Trophoblast cell (in vitro differentiated cells and primary cell): Measurements from ENCODE around the gene OPRM1.

Experiments
- DNase-seq, 2 donors: peaks; one replicate each; pipeline ENCODE4 v3.0.0-alpha.2; 2016
- H2AFZ ChIP-seq: 2 replicates; pipeline ENCODE4 v1.6.1; 2013; ENCODE audit warnings: low read length, moderate library complexity, mild to moderate bottlenecking; ENCODE audit not compliant: insufficient read depth, poor library complexity
- H2AK5ac ChIP-seq: 2 replicates; pipeline ENCODE4 v1.6.1; 2013; ENCODE audit warnings: mild to moderate bottlenecking, low read length
- H2BK120ac ChIP-seq: 2 replicates; pipeline ENCODE4 v1.6.1; 2013; ENCODE audit warnings: low read length, mild to moderate bottlenecking, moderate library complexity; ENCODE audit not compliant: insufficient read depth, poor library complexity
- H2BK12ac ChIP-seq: 2 replicates; pipeline ENCODE4 v1.6.1; 2013; ENCODE audit warnings: mild to moderate bottlenecking, low read length, moderate library complexity
- H2BK5ac ChIP-seq: 2 replicates; pipeline ENCODE4 v1.6.1; 2013; ENCODE audit warnings: low read length, low read depth, moderate library complexity, mild to moderate bottlenecking; ENCODE audit not compliant: poor library complexity
- H3K14ac ChIP-seq: 2 replicates; pipeline ENCODE4 v1.6.1; 2013; ENCODE audit warnings: mild to moderate bottlenecking, low read length
- H3K18ac ChIP-seq: 2 replicates; pipeline ENCODE4 v1.6.1; 2013; ENCODE audit warnings: mild to moderate bottlenecking, low read length
- H3K23ac ChIP-seq: 2 replicates; pipeline ENCODE4 v1.6.1; 2013; ENCODE audit warnings: low read length
- H3K27ac ChIP-seq: 2 replicates; pipeline ENCODE4 v1.5.1; 2013; ENCODE audit warnings: low read depth, mild to moderate bottlenecking, inconsistent platforms, low read length, moderate library complexity
- H3K27me3 ChIP-seq: 2 replicates; pipeline ENCODE4 v1.6.1; 2013; ENCODE audit warnings: inconsistent platforms, mild to moderate bottlenecking, low read length, moderate library complexity; ENCODE audit not compliant: insufficient read depth
- H3K36me3 ChIP-seq, 2 experiments: 1 replicate in 1 of 2; 2 replicates in 1 of 2; pipeline ENCODE4 v1.6.1; 2013; ENCODE audit warnings: low read length in 2 of 2, mild to moderate bottlenecking in 2 of 2, moderate library complexity in 1 of 2; ENCODE audit not compliant: insufficient read depth in 2 of 2, control insufficient read depth in 1 of 2
- H3K4ac ChIP-seq: 2 replicates; pipeline ENCODE4 v1.6.1; 2013; ENCODE audit warnings: low read depth, mild to moderate bottlenecking, low read length, moderate library complexity
- H3K4me1 ChIP-seq, 2 experiments: 1 replicate in 1 of 2; 2 replicates in 1 of 2; pipeline ENCODE4 v1.6.1; 2013; ENCODE audit warnings: low read length in 2 of 2, mild to moderate bottlenecking in 2 of 2, moderate library complexity in 1 of 2; ENCODE audit not compliant: insufficient read depth in 2 of 2, control insufficient read depth in 1 of 2
- H3K4me2 ChIP-seq: 2 replicates; pipeline ENCODE4 v1.6.1; 2013; ENCODE audit warnings: inconsistent platforms, mild to moderate bottlenecking, low read length, moderate library complexity
- H3K4me3 ChIP-seq: 2 replicates; pipeline ENCODE4 v1.5.1; 2013; ENCODE audit warnings: mild to moderate bottlenecking, low read depth, low read length, inconsistent platforms
- H3K79me1 ChIP-seq: one replicate; pipeline ENCODE4 v1.6.1; 2013; ENCODE audit warnings: low read length
- H3K79me2 ChIP-seq: 2 replicates; pipeline ENCODE4 v1.6.1; 2013; ENCODE audit warnings: low read length, mild to moderate bottlenecking; ENCODE audit not compliant: control insufficient read depth, insufficient read depth, poor library complexity
- H3K9ac ChIP-seq: 2 replicates; pipeline ENCODE4 v1.6.1; 2013; ENCODE audit warnings: mild to moderate bottlenecking, low read length
- H3K9me3 ChIP-seq: 2 replicates; pipeline ENCODE4 v1.6.1; 2013; ENCODE audit warnings: low read depth, mild to moderate bottlenecking, control low read depth, inconsistent platforms, low read length; ENCODE audit not compliant: insufficient read depth
- H4K12ac ChIP-seq: 2 replicates; pipeline ENCODE4 v1.6.1; 2013; ENCODE audit warnings: low read depth, mild to moderate bottlenecking, low read length, moderate library complexity
- H4K8ac ChIP-seq: 2 replicates; pipeline ENCODE4 v1.6.1; 2013; ENCODE audit warnings: low read depth, mild to moderate bottlenecking, low read length, moderate library complexity
- H4K91ac ChIP-seq: one replicate; pipeline ENCODE4 v1.6.1; 2013; ENCODE audit warnings: low read depth, mild to moderate bottlenecking, low read length, moderate library complexity
- WGBS: extraction: QIAGEN DNeasy Blood & Tissue Kit; methylation state at CpG from one replicate; pipeline ENCODE4 v1.1.7; 2013; ENCODE audit warnings: missing lambda C conversion rate; ENCODE audit not compliant: insufficient read length, insufficient coverage; ENCODE audit errors: extremely low coverage; 5-methylcytosine and 5-hydroxymethylcytosine counted together

Gene OPRM1

DNA sequence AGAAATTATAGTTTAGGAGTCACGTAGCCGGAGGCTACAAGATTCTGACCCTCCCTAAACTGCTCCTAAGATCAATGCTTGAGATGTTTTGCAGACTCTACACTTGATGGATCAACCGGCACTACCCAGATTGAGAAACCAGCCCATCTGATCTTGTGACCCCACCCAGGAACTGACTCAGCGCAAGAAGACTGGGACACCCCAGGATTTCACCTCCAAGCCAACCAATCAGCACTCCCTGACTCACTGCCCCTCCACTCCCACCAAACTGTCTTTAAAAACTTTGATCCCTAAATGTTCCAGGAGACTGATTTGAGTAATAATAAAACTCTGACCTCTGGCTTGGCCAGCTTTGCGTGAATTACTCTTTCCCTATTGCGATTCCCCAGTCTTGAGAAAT lies 99.8 kb downstream of the OPRM1 start:
- DNase-seq, result peak in 1 of 2 donors; percentile 7
- no peaks in the 10 kb centered on the region for H3K9me3 ChIP-seq
- no peak overlapping the region for H2AFZ ChIP-seq
- no peak overlapping the region for H3K14ac ChIP-seq
- no peak overlapping the region for H3K18ac ChIP-seq
- H2BK12ac ChIP-seq, result no peak overlapping the region
- no peak overlapping the region for H4K91ac ChIP-seq
- WGBS, result no CpG with 5 or more reads among the region's 6 CpGs
- no peak overlapping the region for H3K27ac ChIP-seq
- H3K79me2 ChIP-seq, result no peaks in the 10 kb centered on the region
- no peak overlapping the region for H2AK5ac ChIP-seq
- H2BK120ac ChIP-seq, result no peak overlapping the region
- no peaks in the 10 kb centered on the region for H3K36me3 ChIP-seq
- no peak overlapping the region for H3K4ac ChIP-seq
- H3K9ac ChIP-seq, result no peak overlapping the region
- H2BK5ac ChIP-seq, result no peak overlapping the region
- H3K4me3 ChIP-seq, result no peak overlapping the region
- no peak overlapping the region for H4K8ac ChIP-seq
- H3K23ac ChIP-seq, result no peak overlapping the region
- no peaks in the 10 kb centered on the region for H3K4me1 ChIP-seq
- H3K79me1 ChIP-seq, result no peaks in the 10 kb centered on the region
- H3K27me3 ChIP-seq, result no peaks in the 10 kb centered on the region
- no peak overlapping the region for H3K4me2 ChIP-seq
- no peak overlapping the region for H4K12ac ChIP-seq

DNA sequence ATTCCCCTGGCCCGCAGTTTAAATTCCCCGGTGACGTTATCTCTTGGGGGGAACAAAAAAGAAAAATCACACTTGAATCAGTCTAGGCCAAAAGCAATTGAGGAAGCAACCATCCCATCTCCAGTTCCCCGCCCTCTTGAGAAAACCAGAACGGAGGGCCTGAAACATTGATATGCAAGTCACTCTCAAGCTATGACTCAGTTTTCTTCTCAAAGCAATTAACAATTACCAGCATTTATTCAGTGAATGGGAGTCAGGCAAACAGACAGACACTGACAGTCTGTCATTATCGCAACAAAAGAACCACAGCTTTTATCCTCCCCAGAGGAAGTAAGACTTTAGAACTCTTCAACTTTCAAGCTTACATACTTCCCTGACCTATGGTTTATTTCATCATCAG lies 100.9 kb downstream of the OPRM1 start:
- no peak overlapping the region for H4K12ac ChIP-seq

GRCh38 chr6:154140743-154141142 lies 101.7 kb downstream of the OPRM1 start:
- WGBS, result no CpG with 5 or more reads among the region's 2 CpGs
- Histone ChIP-seq H3K9me3 (no peaks in the 10 kb centered on the region), H2BK120ac (no peak overlapping the region), H3K23ac (no peak overlapping the region), H3K4me2 (no peak overlapping the region), H3K9ac (no peak overlapping the region), H4K8ac (no peak overlapping the region), H3K79me1 (no peaks in the 10 kb centered on the region), H2AFZ (no peak overlapping the region), H3K27me3 (no peaks in the 10 kb centered on the region), H4K91ac (no peak overlapping the region), H2BK12ac (no peak overlapping the region), H3K14ac (no peak overlapping the region), H4K12ac (no peak overlapping the region), H3K4me1 (no peaks in the 10 kb centered on the region), H3K18ac (no peak overlapping the region), H2AK5ac (no peak overlapping the region), H3K79me2 (no peaks in the 10 kb centered on the region), H2BK5ac (no peak overlapping the region), H3K36me3 (no peaks in the 10 kb centered on the region), H3K4me3 (no peak overlapping the region), H3K27ac (no peak overlapping the region), H3K4ac (no peak overlapping the region)
- no peak for DNase-seq

More for the DNA sequence above, 100.9 kb downstream of the OPRM1 start:
- Histone ChIP-seq H3K4ac (no peak overlapping the region), H3K79me2 (no peaks in the 10 kb centered on the region), H2AFZ (no peak overlapping the region), H3K36me3 (no peaks in the 10 kb centered on the region), H3K9ac (no peak overlapping the region), H3K9me3 (no peaks in the 10 kb centered on the region), H4K8ac (no peak overlapping the region), H3K4me2 (no peak overlapping the region), H3K14ac (no peak overlapping the region), H3K27me3 (no peaks in the 10 kb centered on the region), H3K23ac (no peak overlapping the region), H3K18ac (no peak overlapping the region), H3K79me1 (no peaks in the 10 kb centered on the region), H3K4me1 (no peaks in the 10 kb centered on the region), H2BK12ac (no peak overlapping the region), H3K27ac (no peak overlapping the region), H2BK5ac (no peak overlapping the region), H2BK120ac (no peak overlapping the region), H3K4me3 (no peak overlapping the region), H2AK5ac (no peak overlapping the region), H4K91ac (no peak overlapping the region)
- WGBS, result no CpG with 5 or more reads among the region's 6 CpGs
- DNase-seq, result no peak

DNA sequence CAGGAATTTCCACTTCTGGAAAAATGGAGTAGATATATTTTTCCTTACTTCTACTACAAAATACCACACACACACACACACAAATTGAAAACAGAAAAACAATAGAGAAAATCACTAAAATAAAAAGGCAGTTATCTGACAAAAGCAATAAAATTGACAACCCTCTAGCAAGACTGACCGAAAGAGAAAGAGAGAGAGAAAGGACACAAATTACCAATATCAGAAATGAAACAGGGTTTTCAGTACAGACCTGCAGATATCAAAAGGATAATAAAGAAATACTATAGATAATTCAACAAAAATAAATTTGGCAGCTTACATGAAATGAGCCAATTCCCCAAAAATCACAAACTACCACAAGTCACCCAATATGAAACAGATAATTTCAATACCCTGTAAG lies 104.7 kb downstream of the OPRM1 start:
- Histone ChIP-seq H3K9ac (no peak overlapping the region), H2AK5ac (no peak overlapping the region), H2BK120ac (no peak overlapping the region), H4K91ac (no peak overlapping the region), H3K27ac (no peak overlapping the region), H4K8ac (no peak overlapping the region), H3K27me3 (no peaks in the 10 kb centered on the region), H3K9me3 (no peaks in the 10 kb centered on the region), H2BK12ac (no peak overlapping the region), H3K18ac (no peak overlapping the region), H2BK5ac (no peak overlapping the region), H3K23ac (no peak overlapping the region), H3K4me3 (no peak overlapping the region), H3K79me1 (no peaks in the 10 kb centered on the region), H3K14ac (no peak overlapping the region), H3K4me2 (no peak overlapping the region), H3K4ac (no peak overlapping the region), H3K36me3 (no peaks in the 10 kb centered on the region), H3K4me1 (no peaks in the 10 kb centered on the region), H2AFZ (no peak overlapping the region), H4K12ac (no peak overlapping the region), H3K79me2 (no peaks in the 10 kb centered on the region)
- no peak for DNase-seq
- WGBS, result no CpG with 5 or more reads among the region's 1 CpG
